NT2/D1 (cell line): Measurements from ENCODE around the gene CLDN19.

Experiments
- DNase-seq: peaks from one replicate; pipeline ENCODE4 v3.0.0-alpha.2; 2011; ENCODE audit warnings: low read depth, low spot score
- H3K27me3 ChIP-seq: 2 replicates; pipeline ENCODE4 v1.6.0; 2011; ENCODE audit warnings: mild to moderate bottlenecking; ENCODE audit not compliant: insufficient read length, insufficient read depth
- H3K36me3 ChIP-seq: 2 replicates; pipeline ENCODE4 v1.6.1; 2011; ENCODE audit warnings: mild to moderate bottlenecking, low read length, mixed read lengths; ENCODE audit not compliant: insufficient read depth, insufficient read length
- H3K4me1 ChIP-seq: 2 replicates; pipeline ENCODE4 v1.5.1; 2011; ENCODE audit not compliant: insufficient read depth, insufficient read length
- H3K4me3 ChIP-seq: 2 replicates; pipeline ENCODE4 v1.5.1; 2011; ENCODE audit warnings: low read depth; ENCODE audit not compliant: insufficient read length
- H3K9ac ChIP-seq: 2 replicates; pipeline ENCODE4 v1.6.0; 2011; ENCODE audit warnings: low read depth; ENCODE audit not compliant: insufficient read length
- H3K9me3 ChIP-seq: 2 replicates; pipeline ENCODE4 v1.5.1; 2011; ENCODE audit warnings: mild to moderate bottlenecking, low read length; ENCODE audit not compliant: insufficient read depth
- SUZ12 ChIP-seq: IDR thresholded peaks from 2 replicates; pipeline ENCODE4 v1.6.1; 2011; ENCODE audit not compliant: insufficient read length, insufficient read depth; ENCODE audit errors: extremely low read depth
- YY1 ChIP-seq: IDR thresholded peaks from 2 replicates; pipeline ENCODE4 v1.6.1; 2011; ENCODE audit not compliant: insufficient read length, insufficient read depth
- ZNF274 ChIP-seq: IDR thresholded peaks from 2 replicates; pipeline ENCODE4 v1.6.1; 2011; ENCODE audit warnings: mild to moderate bottlenecking, low read depth, low read length

The CLDN19 gene

DNA sequence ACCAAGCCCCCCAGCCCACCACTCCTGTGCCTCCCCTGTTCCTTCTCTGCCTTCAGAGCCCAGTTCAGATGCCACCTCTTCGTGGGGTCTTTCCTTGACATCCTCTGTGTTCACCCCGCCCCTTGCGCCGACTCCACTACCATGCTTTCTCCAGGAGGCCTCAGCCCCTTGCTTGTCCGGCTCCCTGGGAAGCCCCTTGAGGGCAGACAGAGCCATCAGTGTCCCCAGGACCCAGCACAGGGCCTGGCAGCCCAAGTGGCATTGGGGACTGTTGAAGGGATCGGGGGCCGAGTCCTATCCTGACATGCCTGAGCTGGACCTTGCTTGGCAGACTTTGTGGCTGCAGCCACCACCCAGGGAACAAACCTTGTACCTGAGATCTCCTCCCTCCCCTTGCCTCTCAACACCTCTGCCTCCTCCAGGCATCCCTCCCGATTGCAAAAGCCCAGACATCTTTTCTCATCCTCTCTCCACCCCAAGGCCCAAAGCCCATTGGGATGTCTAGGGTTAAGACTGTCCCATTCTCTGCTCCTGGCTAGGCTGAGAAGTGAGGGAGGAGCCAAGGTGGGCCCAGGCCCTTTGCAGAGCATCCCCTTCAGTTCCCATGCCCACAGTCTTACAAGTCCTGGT, 3.4 kb downstream of the CLDN19 start:
- H3K36me3 ChIP-seq, result peaks cover 7% of the 10 kb centered on the region
- H3K4me1 ChIP-seq, result peaks cover 53% of the 10 kb centered on the region
- no peaks in the 10 kb centered on the region for H3K9me3 ChIP-seq
- H3K4me3 ChIP-seq, result no peak overlapping the region
- DNase-seq, result no peak
- TF ChIP-seq YY1 (no peak), SUZ12 (no peak), ZNF274 (no peak)
- H3K27me3 ChIP-seq, result no peaks in the 10 kb centered on the region
- H3K9ac ChIP-seq, result no peak overlapping the region

GRCh38 chr1:42736152-42736551, 3.9 kb downstream of the CLDN19 start:
- H3K9me3 ChIP-seq, result no peaks in the 10 kb centered on the region
- H3K9ac ChIP-seq, result peak overlapping the region; percentile 18
- H3K27me3 ChIP-seq, result no peaks in the 10 kb centered on the region
- TF ChIP-seq YY1 (no peak), ZNF274 (no peak), SUZ12 (no peak)
- peaks cover 7% of the 10 kb centered on the region for H3K36me3 ChIP-seq
- peaks cover 49% of the 10 kb centered on the region for H3K4me1 ChIP-seq
- no peak for DNase-seq
- H3K4me3 ChIP-seq, result no peak overlapping the region

DNA sequence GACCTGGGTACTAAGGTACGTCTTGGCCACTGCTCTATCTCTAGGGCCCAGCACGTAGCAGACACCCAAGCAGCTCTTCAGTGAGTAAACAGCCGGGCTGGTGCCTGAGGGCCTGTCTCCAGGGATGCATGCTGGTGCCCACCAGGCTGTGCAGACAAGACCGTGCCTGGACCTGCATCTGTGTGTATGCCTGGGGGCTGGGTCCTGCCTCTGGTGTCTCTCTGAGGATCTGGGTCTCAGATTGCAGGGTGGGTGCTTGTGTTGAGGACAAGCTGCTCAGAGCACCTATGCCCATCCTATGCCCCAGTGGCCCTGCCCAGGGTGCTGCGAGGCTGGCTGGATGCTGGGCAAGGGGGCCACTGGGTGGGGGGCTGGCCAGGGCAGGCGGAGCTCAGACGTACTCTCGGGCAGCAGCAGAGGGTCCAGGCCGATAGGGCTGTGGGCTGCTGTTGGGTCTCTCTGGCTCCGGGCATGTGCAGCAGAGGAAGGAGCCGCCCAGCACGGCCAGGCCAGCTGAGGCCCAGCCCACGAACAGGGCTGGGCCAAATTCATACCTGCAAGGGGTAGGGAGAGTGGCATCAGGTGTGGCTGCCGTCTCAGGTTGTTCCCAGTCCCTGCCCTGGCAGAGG, 4.4 kb downstream of the CLDN19 start:
- peak overlapping the region; percentile 42 for H3K9ac ChIP-seq
- no peak overlapping the region for H3K4me3 ChIP-seq
- no peaks in the 10 kb centered on the region for H3K9me3 ChIP-seq
- no peak for DNase-seq
- no peaks in the 10 kb centered on the region for H3K27me3 ChIP-seq
- H3K4me1 ChIP-seq, result peaks cover 44% of the 10 kb centered on the region
- peaks cover 7% of the 10 kb centered on the region for H3K36me3 ChIP-seq
- TF ChIP-seq SUZ12 (no peak), ZNF274 (no peak), YY1 (no peak)

- Histone ChIP-seq H3K4me1 (peaks cover 42% of the 10 kb centered on the region), H3K4me3 (no peak overlapping the region), H3K36me3 (peaks cover 7% of the 10 kb centered on the region), H3K9ac (no peak overlapping the region), H3K9me3 (no peaks in the 10 kb centered on the region), H3K27me3 (no peaks in the 10 kb centered on the region)
- no peak for TF ChIP-seq ZNF274
- no peak for TF ChIP-seq SUZ12
- no peak for TF ChIP-seq YY1
- DNase-seq, result no peak
Observed at GRCh38 chr1:42735056-42735455, 5.0 kb downstream of the CLDN19 start.

- no peaks in the 10 kb centered on the region for H3K9me3 ChIP-seq
Observed at GRCh38 chr1:42734201-42735035, 5.6 kb downstream of the CLDN19 start.

GRCh38 chr1:42733415-42734200, 6.4 kb downstream of the CLDN19 start:
- peaks cover 7% of the 10 kb centered on the region for H3K36me3 ChIP-seq
- peaks cover 30% of the 10 kb centered on the region for H3K4me1 ChIP-seq
- DNase-seq, result no peak
- no peaks in the 10 kb centered on the region for H3K27me3 ChIP-seq
- no peaks in the 10 kb centered on the region for H3K9me3 ChIP-seq
- peak overlapping the region; percentile 21 for H3K9ac ChIP-seq
- no peak overlapping the region for H3K4me3 ChIP-seq
- TF ChIP-seq YY1 (no peak), SUZ12 (no peak), ZNF274 (no peak)

More at GRCh38 chr1:42734201-42735035, 5.6 kb downstream of the CLDN19 start:
- peaks cover 7% of the 10 kb centered on the region for H3K36me3 ChIP-seq
- DNase-seq, result peak; percentile 47
- TF ChIP-seq SUZ12, result no peak
- peak overlapping the region; percentile 21 for H3K9ac ChIP-seq
- H3K4me3 ChIP-seq, result no peak overlapping the region
- peaks cover 39% of the 10 kb centered on the region for H3K4me1 ChIP-seq
- no peaks in the 10 kb centered on the region for H3K27me3 ChIP-seq
